Astrocyte of the cerebellum (primary cell): ENCODE measurements around the gene DLG2.

ENCODE experiments used
- DNase-seq: peaks from one replicate; pipeline ENCODE4 v3.0.0-alpha.2; 2011; ENCODE audit warnings: low read depth
- H3K4me3 ChIP-seq: 2 replicates; pipeline ENCODE4 v1.5.1; 2011; ENCODE audit warnings: mild to moderate bottlenecking, low read depth, low read length, moderate library complexity
- in situ Hi-C: cut with HindIII; loops from 2 replicates; pipeline ENCODE4 v1.10.0; 2017; ENCODE audit warnings: low sequenced_read_pairs
- TF ChIP-seq, protein P1 (sequence below): IDR thresholded peaks from 2 replicates; pipeline ENCODE4 v1.5.1; 2012; ENCODE audit warnings: low read length, low read depth, moderate library complexity, mild to moderate bottlenecking; ENCODE audit errors: missing control alignments

Gene DLG2

DNA sequence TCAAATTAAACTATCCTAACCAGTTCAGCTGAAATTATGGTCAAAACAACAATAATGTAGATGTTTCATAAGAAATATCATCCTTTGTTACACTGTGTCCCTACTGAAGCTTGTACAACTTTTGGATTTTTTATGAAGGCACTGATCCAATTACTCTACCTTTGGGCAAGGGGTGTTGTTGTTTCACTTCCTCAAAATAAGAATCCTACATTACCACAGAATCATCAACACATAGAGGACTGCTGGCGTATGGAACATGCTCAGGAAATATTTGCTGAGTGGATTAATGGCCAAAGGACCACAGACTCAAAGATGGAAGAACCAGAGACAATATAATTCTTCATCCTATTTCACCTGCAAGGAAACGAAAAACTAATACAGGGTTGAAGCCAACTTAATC lies 1433.4 kb downstream of the DLG2 start:
- TF ChIP-seq, protein P1, sequence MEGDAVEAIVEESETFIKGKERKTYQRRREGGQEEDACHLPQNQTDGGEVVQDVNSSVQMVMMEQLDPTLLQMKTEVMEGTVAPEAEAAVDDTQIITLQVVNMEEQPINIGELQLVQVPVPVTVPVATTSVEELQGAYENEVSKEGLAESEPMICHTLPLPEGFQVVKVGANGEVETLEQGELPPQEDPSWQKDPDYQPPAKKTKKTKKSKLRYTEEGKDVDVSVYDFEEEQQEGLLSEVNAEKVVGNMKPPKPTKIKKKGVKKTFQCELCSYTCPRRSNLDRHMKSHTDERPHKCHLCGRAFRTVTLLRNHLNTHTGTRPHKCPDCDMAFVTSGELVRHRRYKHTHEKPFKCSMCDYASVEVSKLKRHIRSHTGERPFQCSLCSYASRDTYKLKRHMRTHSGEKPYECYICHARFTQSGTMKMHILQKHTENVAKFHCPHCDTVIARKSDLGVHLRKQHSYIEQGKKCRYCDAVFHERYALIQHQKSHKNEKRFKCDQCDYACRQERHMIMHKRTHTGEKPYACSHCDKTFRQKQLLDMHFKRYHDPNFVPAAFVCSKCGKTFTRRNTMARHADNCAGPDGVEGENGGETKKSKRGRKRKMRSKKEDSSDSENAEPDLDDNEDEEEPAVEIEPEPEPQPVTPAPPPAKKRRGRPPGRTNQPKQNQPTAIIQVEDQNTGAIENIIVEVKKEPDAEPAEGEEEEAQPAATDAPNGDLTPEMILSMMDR, result no peak
- in situ Hi-C loops, result no loop called here
- H3K4me3 ChIP-seq, result no peak overlapping the region
- DNase-seq, result no peak

DNA sequence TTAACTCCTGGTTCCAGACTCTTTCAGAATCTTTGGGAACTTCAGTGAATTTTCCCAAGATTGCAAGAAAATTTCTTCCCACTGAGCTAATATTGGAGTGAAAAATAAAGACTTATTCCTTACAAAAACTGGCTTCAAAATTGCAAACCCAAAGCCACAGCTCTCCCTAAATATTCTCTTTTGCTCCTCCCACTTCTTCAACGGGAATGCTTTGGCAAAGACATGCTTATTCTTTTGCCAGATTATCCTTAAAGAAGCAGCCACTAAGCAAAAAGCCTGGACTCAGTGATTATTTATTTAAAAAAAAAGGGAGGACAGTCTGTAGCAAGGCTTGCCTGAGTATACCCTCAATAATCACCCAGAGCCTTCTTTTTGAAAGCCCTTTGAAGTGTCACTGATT lies 1438.6 kb downstream of the DLG2 start:
- no peak overlapping the region for H3K4me3 ChIP-seq
- no peak for DNase-seq
- in situ Hi-C loops, result no loop called here
- TF ChIP-seq, protein P1, result no peak

DNA sequence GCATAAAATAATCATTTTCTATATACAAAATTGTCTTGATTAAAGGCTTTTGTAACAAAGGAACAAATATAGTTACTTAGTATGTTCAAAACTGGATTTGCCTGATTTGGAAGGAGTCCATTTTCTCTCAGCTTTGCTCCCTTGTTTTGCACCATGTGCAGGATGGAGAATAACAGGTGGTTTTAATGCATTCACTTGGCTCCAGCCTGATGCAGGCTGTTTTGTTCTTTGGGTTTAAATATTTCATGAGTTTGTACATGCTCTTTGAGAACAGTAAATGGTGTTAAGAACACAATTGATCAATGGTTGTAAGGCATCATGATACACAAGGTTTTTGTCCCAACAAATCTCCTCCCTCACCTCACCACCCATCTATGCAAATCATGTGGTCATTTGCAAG lies 1454.1 kb downstream of the DLG2 start:
- in situ Hi-C loops, result no loop called here
- TF ChIP-seq, protein P1, result no peak
- H3K4me3 ChIP-seq, result no peak overlapping the region
- DNase-seq, result no peak

DNA sequence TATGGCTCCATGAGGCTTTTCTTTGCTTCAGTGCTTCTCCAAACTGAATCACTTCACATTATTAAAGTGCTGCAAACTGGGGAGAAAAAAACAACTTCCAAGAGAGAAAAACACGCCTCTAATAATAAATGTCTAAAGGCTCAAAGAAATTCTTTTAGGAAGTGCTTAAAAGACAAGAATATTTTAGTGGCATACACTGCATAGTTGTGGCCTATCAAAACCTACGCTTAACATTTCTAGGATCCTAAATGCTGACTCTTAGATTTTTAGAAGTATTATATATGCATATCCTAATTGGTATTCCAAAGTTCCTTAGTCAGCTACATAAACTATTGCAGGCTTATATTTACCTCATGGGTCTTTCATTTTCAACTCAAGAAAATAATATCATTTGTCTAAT lies 1462.0 kb downstream of the DLG2 start:
- H3K4me3 ChIP-seq, result no peak overlapping the region
- TF ChIP-seq, protein P1, result no peak
- in situ Hi-C loops, result no loop called here
- peak; percentile 24 for DNase-seq

DNA sequence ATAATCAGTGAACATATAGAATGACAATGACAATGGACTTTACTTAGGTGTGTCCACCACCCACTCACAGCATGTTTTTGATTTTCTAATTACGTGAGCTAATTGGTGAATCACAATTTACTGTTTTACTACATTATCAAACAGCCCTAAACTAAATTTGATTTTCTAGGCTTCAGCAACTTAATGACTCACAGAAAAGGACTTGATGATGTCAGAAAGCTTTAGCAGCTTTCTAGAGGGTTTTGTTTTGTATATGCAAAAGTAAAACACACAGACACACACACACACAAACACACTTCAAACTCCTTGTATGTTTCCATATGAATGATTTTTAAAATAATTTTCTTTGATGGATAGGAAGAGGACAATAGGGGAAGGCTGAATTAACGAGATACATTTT lies 1462.4 kb downstream of the DLG2 start:
- in situ Hi-C loops, result no loop called here
- TF ChIP-seq, protein P1, result no peak
- no peak overlapping the region for H3K4me3 ChIP-seq
- DNase-seq, result no peak

DNA sequence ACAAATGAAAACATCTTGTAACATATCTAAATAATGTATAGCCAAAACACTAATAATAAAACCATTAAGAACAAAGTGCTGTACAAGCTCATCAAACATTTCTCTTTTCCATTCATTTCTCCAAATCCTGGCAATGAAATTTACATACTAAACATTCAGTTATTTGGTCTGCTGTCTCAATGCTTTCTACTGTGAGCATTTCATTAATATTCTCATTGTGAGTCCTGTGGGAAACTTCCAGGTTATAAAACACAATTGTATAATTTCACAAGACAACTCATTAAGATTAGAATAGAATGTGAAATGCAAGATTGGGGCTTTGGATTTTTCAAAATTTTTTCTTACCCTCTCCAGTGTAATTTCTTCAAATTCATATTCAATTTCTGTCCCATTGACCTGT lies 1464.0 kb downstream of the DLG2 start:
- TF ChIP-seq, protein P1, result no peak
- DNase-seq, result no peak
- in situ Hi-C loops, result no loop called here
- no peak overlapping the region for H3K4me3 ChIP-seq

DNA sequence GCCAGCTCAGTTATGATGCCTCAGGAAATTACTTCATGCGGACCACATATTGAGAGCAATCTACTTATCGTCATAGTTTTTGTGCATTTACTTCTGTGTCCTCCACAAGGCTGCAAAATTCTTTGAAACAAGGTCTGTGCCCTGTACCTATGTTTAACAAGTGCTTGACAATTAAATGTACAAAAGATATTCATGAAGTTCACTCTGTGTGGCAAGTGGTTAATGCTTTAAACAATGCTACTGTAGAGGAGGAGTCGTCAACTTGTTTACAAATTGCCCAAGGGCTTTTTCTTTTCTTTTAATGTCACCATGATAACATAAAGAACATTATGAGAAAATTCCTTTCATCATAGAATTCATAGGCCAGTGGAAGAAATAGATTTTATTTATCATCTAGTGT lies 1469.5 kb downstream of the DLG2 start:
- TF ChIP-seq, protein P1, result no peak

More for the DNA sequence above, 1469.5 kb downstream of the DLG2 start:
- DNase-seq, result no peak
- in situ Hi-C loops, result no loop called here
- H3K4me3 ChIP-seq, result no peak overlapping the region
